Stomach (tissue), 4 donors: ENCODE measurements around the gene TIE1.

ENCODE experiments used
- EP300 ChIP-seq: sonication (generic); formaldehyde crosslinking; IDR thresholded peaks from one replicate; pipeline ENCODE4 v1.6.1; 2017; ENCODE audit warnings: antibody characterized with exemption
- POLR2A ChIP-seq, 4 donors: fragments of 450-650 bp; IDR thresholded peaks; one replicate each; pipeline ENCODE4 v1.6.1; 2016; ENCODE audit warnings: antibody characterized with exemption in 4 of 4, control low read depth in 2 of 4, mild to moderate bottlenecking in 1 of 4, moderate library complexity in 1 of 4
- POLR2AphosphoS5 ChIP-seq, 3 donors: sonication (generic); formaldehyde crosslinking; IDR thresholded peaks; one replicate each; pipeline ENCODE4 v1.6.1; 2016; ENCODE audit warnings: antibody characterized with exemption in 3 of 3
- TF ChIP-seq, protein P1 (sequence below), 7 experiments: fragments of 450-650 bp in 4 of 7; fragments of 200-600 bp in 3 of 7; sonication (generic) in 3 of 7; IDR thresholded peaks; one replicate each; pipeline ENCODE4 v1.5.1; 2016 to 2019; ENCODE audit warnings: antibody characterized with exemption in 7 of 7, control low read depth in 2 of 7, mild to moderate bottlenecking in 1 of 7

DNA sequence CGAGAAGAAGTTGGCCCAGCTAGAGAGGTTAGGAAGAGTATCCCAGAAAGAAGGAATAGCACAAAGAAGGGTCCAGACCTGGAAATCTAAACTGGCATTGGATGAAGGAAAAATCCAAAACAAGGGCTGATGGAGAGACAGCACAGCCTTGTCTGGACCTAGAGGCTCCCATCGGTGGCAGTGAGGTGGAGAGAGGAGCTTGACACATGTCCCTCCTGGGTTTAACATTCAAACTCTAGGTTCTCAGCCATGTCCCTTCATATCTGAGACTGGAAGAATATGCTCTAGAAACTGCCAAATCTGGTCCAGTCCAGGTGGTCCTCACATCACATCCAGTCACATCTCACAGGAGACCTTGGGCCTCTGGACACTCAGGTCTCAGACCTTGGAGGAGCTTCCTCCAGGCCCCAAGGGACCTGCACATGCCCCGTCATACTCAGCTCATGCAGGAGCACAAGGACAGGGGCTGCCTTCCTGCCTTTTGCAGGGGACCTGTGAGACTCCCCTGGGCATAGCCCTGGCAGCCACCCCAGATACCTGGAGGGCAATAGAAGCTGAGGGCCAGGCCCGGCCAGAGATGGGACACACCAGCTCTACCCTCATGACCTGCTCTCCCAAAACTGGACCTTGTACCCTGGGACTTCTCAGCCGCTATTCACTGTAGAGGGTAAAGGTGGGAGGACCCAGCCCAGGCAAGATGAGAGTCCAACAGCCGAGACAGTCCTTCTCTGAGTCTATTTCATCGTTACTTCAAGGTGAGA, 23.5 kb upstream of the TIE1 start:
- TF ChIP-seq, protein P1, sequence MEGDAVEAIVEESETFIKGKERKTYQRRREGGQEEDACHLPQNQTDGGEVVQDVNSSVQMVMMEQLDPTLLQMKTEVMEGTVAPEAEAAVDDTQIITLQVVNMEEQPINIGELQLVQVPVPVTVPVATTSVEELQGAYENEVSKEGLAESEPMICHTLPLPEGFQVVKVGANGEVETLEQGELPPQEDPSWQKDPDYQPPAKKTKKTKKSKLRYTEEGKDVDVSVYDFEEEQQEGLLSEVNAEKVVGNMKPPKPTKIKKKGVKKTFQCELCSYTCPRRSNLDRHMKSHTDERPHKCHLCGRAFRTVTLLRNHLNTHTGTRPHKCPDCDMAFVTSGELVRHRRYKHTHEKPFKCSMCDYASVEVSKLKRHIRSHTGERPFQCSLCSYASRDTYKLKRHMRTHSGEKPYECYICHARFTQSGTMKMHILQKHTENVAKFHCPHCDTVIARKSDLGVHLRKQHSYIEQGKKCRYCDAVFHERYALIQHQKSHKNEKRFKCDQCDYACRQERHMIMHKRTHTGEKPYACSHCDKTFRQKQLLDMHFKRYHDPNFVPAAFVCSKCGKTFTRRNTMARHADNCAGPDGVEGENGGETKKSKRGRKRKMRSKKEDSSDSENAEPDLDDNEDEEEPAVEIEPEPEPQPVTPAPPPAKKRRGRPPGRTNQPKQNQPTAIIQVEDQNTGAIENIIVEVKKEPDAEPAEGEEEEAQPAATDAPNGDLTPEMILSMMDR (IDR thresholded peaks at IDR 0.05) = no peak
- TF ChIP-seq EP300 = no peak
- no peak for TF ChIP-seq POLR2A (IDR thresholded peaks at IDR 0.05)
- no peak for TF ChIP-seq POLR2AphosphoS5 (IDR thresholded peaks at IDR 0.05)
